ENCODE data around the gene NOL9. TPM values are rescaled to one million over a fixed set of nuclear protein-coding genes. Genes with fewer than 3 reads are reported as not detected.
A peak's percentile ranks its signal among the peaks of the same experiment; 100 is the strongest.

NOL9 gene
- total and polyA plus RNA-seq, 2 donors (not counting 3 experiments of a cell fraction or from before 2014, with no cell fraction given), result 14.1 to 42.9 TPM

GRCh38 chr1:6483761-6484117, 70.6 kb downstream of the NOL9 start:
- peak overlapping the region; percentile 65 for H3K4me2 ChIP-seq (ENCODE audit: insufficient read depth, low read length)
- no peak overlapping the region for H2AFZ ChIP-seq (ENCODE audit: low read depth, low read length)
- BruUV-seq (replicated peaks), result no TSS peak
- CTCF ChIA-PET, result interaction anchor here (0.9 to 1.1 kb wide), 5 partner anchors 13 to 163 kb away, joined by 3 to 5 read pairs (median 3); no protein-coding TSS in a partner anchor
- dilution Hi-C loops (cut with MboI; ENCODE audit: extremely low pct_ligation_motif_present, low sequenced_read_pairs), result no loop called here
- no peaks in the 10 kb centered on the region for H3K9me3 ChIP-seq (replicated peaks; ENCODE audit: control insufficient read depth, insufficient read depth, low read length)
- H3K4me3 ChIP-seq (replicated peaks in 1 of 3; ENCODE audit: insufficient read depth in 1 of 3, low read depth in 1 of 3, low read length in 3 of 3), result no peak overlapping the region
- POLR2A ChIA-PET, result no interaction called here
- H3K79me2 ChIP-seq (ENCODE audit: control insufficient read depth, insufficient read depth, low read length), result peaks cover 39% of the 10 kb centered on the region
- no peak overlapping the region for H3K9ac ChIP-seq (replicated peaks; ENCODE audit: extremely low read depth, insufficient read depth, low read length)
- intact Hi-C loops (cut with micrococcal nuclease), result no loop called here
- no peaks in the 10 kb centered on the region for H3K27me3 ChIP-seq (ENCODE audit: control insufficient read depth in 2 of 2, insufficient read depth in 2 of 2, low read length in 2 of 2)
- no peaks in the 10 kb centered on the region for H3K36me3 ChIP-seq (ENCODE audit: control insufficient read depth in 2 of 2, extremely low read depth in 1 of 2, insufficient read depth in 2 of 2, low read length in 2 of 2)
- peaks cover 10% of the 10 kb centered on the region for H3K4me1 ChIP-seq (ENCODE audit: control insufficient read depth, extremely low read depth, insufficient read depth, low read length)
- FAIRE-seq (no peak), DNase-seq (ENCODE audit: low read depth, low spot score) (no peak)
- H3K9me1 ChIP-seq (replicated peaks; ENCODE audit: control insufficient read depth, extremely low read depth, insufficient read depth, low read length), result no peaks in the 10 kb centered on the region
- no peaks in the 10 kb centered on the region for H4K20me1 ChIP-seq (replicated peaks; ENCODE audit: control insufficient read depth, extremely low read depth, insufficient read depth, low read length)
- no peak overlapping the region for H3K27ac ChIP-seq (ENCODE audit: insufficient read depth, low read depth, low read length)
- TF ChIP-seq POLR2A (IDR thresholded peaks at IDR 0.05; ENCODE audit: low read depth, low read length) (no peak), EZH2 (IDR thresholded peaks at IDR 0.05; ENCODE audit: borderline replicate concordance, low read depth, low read length, severe bottlenecking) (no peak), CTCF (IDR thresholded peaks at IDR 0.05; ENCODE audit: extremely low read depth in 1 of 2, insufficient read depth in 1 of 2, low read depth in 1 of 2, low read length in 2 of 2) (no peak), GATA2 (IDR thresholded peaks at IDR 0.05; ENCODE audit: insufficient read depth, insufficient read length, low read depth, low read length) (no peak), MAX (IDR thresholded peaks at IDR 0.05; ENCODE audit: insufficient read depth, insufficient read length) (no peak), JUN (IDR thresholded peaks at IDR 0.05; ENCODE audit: borderline replicate concordance, insufficient read depth, insufficient read length, low read depth) (no peak), POLR2AphosphoS5 (IDR thresholded peaks at IDR 0.05; ENCODE audit: insufficient read depth, low read depth, low read length) (no peak), FOS (IDR thresholded peaks at IDR 0.05; ENCODE audit: borderline replicate concordance, insufficient read depth, low read length) (no peak), MYC (IDR thresholded peaks at IDR 0.05; ENCODE audit: low read depth, low read length) (no peak)

All from endothelial cell of umbilical vein (primary cell).